Fibroblast of gingiva (primary cell): ENCODE measurements around the gene HNRNPH1.
"Not testable (repeated sequence)": the region's sequence is repeated elsewhere in the genome, so short reads cannot be mapped to it uniquely, and the experiment has no call there.

Experiments
- DNase-seq: peaks from one replicate; pipeline ENCODE4 v3.0.0-alpha.2; 2011; ENCODE audit warnings: low read depth

Gene HNRNPH1, protein sequence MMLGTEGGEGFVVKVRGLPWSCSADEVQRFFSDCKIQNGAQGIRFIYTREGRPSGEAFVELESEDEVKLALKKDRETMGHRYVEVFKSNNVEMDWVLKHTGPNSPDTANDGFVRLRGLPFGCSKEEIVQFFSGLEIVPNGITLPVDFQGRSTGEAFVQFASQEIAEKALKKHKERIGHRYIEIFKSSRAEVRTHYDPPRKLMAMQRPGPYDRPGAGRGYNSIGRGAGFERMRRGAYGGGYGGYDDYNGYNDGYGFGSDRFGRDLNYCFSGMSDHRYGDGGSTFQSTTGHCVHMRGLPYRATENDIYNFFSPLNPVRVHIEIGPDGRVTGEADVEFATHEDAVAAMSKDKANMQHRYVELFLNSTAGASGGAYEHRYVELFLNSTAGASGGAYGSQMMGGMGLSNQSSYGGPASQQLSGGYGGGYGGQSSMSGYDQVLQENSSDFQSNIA

DNA sequence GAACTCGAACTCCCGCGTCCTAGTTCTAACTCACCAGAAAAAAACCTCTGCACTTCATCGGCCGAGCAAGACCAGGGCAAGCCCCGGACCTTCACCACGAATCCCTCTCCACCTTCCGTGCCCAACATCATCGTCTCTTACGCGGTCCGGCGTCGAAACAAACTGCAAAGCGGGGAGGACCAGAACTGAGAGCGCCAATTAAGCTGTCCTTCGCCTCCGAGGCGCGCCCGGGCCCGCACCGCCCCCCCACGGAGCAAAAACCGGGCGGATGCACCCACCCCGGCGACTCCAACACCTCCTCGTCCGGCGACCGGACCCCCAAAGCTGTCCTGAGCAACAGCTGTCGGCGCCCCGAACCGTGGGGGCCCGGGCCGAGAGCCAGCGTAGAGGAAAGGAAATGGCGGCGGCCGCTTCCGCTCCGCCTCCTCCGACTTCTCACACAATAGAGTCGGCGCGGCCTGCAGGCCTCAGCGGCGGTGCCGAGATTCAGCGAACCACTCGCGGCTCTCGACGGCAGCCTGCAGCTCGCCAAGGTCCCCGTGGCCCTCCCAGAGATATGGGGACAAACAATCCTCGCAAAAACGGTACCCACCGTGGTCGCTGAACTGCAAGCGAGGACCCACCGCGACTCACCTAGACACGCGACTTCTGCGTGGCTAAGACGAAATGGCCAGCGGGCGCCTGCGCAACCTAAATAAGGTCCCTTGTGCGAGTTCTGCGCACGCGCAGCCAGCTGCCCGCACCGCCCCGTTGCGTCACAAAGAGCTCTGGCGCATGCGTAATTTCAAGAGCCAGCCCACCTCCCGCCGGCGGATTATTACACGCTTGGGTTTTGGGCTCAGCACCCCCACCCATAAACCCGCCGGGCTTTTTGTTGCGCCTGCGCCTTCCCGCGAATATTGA, at the start of gene HNRNPH1:
HNRNPH1 (minus strand) TSS at position 669 of the 903 bp plus-strand sequence; CDS start at position 131, 538 bp downstream.
- peak; percentile 98 for DNase-seq

DNA sequence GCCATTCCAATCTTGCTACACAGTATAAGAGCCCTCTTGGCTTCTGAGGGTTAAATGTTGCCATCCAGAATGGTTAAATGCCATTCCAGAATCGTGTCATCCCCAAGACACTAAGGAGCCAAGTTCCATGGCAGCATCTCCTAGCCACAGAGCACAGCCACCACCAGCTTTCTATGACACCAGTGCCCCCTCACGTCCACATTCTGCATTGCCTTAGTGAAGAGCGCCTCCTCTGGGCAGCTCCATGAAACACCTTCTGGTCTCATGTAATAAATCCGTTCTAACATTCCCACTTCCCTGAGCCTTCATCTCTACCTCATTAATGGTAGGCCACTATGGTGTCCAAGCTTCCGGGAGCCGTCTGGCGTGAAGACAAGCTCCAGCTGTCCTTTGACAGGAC, 44.9 kb upstream of the HNRNPH1 start:
- DNase-seq, result peak; percentile 36

DNA sequence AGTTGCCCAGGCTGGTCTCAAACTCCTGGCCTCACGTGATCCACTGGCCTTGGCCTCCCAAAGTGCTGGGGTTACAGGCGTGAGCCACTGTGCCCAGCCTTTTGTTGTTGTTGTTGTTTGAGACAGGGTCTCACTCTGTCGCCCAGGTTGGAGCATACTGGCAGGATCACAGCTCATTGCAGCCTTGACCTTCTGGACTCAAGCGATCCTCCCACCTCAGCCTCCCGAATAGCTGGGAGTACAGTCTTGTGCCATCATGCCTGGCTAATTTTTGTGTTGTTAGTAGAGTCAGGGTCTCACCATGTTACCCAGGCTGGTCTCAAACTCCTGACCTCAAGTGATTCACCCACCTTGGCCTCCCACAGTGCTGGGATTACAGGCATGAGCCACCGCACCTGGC, 38.2 kb upstream of the HNRNPH1 start:
- DNase-seq, result not testable (repeated sequence)

DNA sequence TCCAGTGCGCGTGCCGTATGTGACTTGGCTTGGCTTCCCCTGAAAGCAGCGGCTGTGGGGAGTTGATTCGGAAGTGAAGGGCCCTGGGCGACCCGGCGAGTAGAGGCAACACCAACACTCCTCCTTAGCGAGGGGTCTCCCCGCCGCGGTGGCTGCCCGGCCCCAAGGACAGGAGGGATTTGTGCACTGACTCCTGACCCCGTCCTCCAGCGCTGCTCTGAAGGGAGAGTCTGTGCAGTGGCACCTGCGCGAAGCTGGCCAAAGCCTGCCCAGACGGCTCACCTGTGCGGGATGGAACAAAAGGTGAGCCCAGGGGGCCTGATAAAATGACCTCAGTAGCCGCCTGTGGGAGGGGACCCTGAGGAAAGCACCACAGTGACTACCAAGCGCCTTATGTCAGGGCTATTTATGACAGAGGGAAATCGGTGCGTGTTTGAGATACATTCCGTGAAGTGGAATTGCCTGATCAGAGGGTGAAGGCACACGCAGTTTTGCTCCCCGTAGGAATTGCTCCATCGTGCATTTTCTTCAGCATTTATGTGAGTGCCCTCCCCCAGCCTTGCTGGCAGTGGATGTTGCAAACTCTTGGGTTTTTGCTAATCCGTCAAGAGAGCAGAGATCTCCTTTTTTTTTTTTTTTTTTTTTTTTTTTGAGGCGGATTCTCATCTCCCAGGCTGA, 34.8 kb upstream of the HNRNPH1 start:
- DNase-seq, result peak; percentile 57

DNA sequence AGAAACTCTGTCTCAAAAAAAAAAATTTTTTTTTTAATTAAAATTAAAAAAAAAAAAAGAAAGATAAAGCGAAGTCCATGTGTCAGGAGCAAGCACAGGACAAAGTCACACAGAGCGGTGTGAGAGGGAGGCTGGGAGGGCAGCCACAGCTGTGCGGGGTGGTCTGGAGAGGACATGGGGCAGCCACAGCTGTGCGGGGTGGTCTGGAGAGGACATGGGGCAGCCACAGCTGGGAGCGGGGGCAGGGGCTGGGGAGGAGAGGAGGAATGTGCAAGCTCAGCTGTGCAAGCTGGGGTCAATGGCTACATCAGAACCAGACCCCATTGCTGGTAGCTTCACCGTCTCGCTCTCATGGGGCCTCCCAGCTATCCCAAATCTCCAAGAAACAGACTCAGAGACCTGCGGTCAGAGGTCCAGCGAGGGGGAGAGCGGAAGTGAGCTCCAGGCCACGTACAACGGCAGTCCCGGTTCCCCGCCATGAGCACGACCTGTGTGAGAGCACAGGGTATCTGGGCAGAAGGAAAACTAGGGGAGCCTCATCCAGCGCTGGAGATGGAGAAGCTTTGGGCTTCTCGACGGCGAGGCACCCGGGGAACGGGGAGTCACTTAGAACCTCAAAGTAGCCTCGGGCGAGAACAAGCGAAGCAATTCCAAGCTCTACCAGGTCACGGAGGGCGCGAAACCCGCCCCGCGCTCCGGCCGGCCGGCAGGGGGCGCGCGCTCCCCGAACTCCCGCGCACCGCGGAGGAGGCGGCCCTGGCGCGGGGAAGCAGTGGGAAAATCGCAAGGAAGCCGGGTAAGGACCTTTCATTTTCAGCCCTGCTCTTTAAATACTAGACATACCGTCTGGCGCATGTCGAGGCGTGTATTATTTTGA, 34.1 kb upstream of the HNRNPH1 start:
- DNase-seq, result not testable (repeated sequence)

DNA sequence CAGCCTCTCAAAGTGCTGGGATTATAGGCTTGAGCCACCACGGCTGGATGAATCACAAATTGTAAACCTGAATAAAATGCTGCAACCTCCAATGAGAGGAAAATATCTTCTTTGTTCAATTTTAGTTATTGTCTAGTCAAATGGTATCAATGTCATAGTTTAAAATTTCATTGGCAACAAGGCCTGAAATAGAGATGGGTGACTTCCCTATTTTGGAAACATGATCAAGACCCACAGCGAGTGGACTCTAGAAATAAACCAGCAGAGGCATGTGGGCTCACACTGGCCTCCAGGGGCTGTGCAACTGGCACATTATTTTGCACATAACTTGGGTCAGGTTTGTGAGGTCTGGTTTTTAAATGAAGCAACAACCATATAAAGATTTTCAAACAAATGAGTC, 29.7 kb upstream of the HNRNPH1 start:
- not testable (repeated sequence) for DNase-seq

DNA sequence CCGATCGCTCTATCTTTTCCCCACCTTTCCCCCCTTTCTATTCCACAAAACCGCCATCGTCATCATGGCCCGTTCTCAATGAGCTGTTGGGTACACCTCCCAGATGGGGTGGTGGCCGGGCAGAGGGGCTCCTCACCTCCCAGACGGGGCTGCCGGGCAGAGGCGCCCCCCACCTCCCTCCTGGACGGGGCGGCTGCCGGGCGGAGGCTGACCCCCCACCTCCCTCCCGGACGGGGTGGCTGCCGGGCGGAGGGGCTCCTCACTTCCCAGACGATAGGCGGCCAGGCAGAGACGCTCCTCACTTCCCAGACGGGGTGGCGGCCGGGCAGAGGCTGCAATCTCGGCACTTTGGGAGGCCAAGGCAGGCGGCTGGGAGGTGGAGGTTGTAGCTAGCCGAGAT, 26.8 kb upstream of the HNRNPH1 start:
- DNase-seq, result not testable (repeated sequence)

DNA sequence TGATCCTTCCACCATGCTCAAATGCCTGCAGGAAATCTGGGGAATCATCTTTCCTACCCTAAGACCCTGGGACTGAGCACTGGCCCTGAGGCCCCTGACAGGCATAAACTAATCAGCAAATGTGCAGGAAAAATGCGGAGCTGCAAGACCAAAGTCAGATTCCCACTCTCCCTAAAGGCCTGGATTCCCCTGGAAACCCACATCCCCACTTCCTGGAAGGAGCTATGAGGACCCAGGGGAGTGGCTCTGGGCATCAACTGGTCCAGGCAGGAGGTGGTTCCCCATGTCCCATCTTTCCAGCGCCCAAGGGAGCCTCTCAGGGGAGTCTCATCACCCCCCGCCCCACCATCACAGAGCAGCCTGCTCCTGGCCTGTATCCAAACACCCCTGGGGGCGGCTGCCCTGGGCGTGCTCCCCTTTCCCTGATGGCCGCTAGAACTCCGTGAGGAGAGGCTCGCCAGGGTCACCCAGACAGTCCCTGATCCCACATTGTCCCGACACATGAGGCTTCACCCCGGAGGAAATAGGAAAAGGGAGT, 25.8 kb upstream of the HNRNPH1 start:
- not testable (repeated sequence) for DNase-seq

DNA sequence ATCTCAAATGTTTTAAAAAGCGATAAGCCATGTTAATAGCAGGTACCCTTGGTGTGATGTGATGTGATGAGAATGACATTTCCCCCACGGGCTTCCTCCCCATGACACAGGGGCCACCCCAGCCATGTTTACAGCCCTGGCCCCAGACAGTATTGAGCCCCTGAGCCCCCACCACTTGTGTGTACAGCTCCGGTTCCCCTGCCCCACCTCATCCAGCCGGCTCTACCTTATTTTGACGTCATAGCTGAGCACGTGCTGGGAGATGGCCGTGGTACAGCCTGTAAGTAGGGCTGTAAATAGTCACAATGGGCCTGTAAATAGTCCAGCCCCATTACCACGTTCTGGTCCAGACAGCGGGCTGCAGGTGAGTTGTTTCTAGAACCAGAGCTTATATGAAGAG, 24.9 kb upstream of the HNRNPH1 start:
- DNase-seq, result no peak

DNA sequence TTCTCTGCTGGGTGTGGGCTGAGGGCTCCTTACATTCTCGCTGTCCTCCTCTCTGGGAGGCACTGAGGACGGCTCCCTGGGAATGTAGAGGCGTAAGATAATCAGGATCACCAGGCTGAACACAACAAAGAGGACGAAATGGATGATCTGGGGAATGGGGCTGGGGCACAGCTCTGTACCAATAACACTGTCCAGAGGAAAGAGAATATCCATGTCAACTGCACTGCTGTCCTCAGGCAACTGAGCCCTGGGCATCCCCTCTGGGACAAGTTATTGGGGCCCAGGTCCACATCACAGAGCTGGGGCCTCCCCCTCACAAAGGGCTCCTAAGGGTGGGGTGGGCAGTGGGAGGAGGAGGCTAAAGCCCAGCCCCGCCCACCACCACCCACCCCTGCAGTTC, 21.3 kb upstream of the HNRNPH1 start:
- DNase-seq, result not testable (repeated sequence)

DNA sequence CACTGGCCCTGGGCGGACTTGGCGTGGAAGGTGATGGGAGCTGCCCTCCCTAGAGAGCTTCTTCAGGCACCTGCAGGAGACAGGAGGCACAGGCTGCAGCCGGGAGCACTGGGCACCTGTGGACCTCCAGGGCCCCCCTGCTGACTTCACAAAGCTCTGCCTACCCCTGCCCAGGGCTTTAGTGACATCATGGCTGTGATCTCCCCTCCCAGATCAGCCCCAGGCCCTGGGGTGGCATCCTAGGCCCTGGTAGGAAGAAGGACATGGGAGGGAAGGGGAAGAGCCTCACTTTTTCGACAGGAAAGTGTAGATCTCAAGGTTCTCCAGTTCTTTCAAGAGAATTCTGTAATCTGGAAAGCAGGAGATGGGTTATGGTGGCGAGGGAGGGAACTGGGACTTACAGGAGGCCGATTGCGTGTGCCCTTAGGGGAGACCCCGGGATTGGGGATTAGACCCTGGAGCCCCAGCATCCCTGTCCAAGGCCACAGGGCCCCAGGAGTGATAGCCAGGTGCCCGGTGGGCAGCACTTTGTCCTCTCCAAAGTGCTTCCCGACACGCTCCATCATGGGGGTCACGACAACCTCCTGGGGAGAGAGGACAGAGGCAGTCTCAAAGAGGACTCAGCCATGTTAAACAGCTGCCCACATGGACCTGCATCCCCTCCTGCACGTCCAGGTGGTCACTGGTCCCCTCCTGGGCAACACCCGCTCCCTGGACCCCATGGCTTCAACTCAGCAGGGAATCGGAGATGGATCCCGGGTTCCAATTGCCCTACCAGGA, 19.9 kb upstream of the HNRNPH1 start:
- not testable (repeated sequence) for DNase-seq

DNA sequence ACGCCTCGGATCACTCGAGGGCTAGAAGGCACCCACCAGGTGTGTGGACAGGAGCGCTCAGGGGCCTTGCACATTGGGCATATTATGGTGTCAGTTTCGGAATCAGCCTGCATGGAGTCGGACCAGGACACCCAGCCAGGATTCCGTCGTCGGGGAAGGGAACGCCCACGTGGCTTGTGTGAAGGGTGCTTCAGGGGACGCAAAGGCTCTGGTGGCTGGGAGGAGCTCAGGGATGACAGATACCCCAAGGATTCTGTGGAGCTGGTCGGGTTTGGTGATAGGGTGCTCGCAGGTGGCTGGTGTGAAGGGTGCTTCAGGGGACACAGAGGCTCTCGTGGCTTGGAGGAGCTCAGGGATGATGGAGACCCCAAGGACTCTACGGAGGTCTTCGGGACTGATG, 19.2 kb upstream of the HNRNPH1 start:
- not testable (repeated sequence) for DNase-seq

DNA sequence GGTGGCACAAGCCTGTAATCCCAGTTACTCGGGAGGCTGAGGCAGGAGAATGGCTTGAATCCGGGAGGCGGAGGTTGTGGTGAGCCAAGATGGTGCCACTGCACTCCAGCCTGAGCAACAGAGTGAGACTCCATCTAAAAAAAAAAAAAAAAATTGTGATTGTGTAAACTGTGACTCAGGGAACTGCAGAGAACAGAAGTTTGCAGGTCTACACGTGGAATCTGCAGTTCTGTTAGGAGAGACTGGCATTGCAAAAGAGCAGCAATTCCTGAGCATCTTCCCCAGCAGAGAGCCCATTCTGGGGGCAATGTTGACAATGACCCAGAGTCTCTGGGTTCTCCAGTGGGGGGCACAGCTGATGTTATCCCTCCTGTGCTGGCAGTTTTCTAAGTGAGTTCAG, 18.3 kb upstream of the HNRNPH1 start:
- not testable (repeated sequence) for DNase-seq

DNA sequence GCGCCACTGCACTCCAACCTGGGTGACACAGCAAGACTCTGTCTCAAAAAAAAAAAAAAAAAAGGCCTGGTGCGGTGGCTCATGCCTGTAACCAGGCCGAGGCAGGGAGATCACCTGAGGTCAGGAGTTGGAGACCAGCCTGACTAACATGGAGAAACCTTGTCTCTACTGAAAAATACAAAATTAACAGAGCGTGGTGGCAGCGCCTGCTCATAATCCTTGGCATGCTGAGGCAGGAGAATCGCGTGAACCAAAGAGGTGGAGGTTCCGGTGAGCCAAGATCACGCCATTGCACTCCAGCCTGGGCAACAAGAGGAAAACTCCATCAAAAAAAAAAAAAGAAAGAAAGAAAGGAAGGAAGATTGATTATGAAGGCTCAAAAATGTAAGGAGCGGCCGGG, 15.8 kb upstream of the HNRNPH1 start:
- DNase-seq, result not testable (repeated sequence)

DNA sequence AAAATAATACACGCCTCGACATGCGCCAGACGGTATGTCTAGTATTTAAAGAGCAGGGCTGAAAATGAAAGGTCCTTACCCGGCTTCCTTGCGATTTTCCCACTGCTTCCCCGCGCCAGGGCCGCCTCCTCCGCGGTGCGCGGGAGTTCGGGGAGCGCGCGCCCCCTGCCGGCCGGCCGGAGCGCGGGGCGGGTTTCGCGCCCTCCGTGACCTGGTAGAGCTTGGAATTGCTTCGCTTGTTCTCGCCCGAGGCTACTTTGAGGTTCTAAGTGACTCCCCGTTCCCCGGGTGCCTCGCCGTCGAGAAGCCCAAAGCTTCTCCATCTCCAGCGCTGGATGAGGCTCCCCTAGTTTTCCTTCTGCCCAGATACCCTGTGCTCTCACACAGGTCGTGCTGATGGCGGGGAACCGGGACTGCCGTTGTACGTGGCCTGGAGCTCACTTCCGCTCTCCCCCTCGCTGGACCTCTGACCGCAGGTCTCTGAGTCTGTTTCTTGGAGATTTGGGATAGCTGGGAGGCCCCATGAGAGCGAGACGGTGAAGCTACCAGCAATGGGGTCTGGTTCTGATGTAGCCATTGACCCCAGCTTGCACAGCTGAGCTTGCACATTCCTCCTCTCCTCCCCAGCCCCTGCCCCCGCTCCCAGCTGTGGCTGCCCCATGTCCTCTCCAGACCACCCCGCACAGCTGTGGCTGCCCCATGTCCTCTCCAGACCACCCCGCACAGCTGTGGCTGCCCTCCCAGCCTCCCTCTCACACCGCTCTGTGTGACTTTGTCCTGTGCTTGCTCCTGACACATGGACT, 11.1 kb upstream of the HNRNPH1 start:
- not testable (repeated sequence) for DNase-seq

DNA sequence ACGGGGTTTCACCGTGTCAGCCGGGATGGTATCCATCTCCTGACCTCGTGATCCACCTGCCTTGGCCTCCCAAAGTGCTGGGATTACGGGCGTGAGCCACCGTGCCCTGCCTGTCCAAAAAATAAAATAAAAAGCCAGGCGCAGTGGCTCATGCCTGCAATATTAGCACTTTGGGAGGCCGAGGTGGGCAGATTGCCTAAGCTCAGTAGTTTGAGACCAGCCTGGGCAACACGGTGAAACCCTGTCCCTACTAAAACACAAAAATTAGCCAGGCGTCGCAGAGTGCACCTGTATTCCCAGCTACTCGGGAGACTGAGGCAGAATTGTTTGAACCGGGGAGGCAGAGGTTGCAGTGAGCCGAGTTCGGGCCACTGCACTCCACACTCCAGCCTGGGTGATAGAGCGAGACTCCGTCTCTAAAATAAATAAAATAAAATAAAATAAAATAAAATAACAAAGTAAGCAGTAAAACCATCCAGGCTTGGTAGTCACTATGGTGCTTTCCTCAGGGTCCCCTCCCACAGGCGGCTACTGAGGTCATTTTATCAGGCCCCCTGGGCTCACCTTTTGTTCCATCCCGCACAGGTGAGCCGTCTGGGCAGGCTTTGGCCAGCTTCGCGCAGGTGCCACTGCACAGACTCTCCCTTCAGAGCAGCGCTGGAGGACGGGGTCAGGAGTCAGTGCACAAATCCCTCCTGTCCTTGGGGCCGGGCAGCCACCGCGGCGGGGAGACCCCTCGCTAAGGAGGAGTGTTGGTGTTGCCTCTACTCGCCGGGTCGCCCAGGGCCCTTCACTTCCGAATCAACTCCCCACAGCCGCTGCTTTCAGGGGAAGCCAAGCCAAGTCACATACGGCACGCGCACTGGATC, 10.3 kb upstream of the HNRNPH1 start:
- DNase-seq, result not testable (repeated sequence)

DNA sequence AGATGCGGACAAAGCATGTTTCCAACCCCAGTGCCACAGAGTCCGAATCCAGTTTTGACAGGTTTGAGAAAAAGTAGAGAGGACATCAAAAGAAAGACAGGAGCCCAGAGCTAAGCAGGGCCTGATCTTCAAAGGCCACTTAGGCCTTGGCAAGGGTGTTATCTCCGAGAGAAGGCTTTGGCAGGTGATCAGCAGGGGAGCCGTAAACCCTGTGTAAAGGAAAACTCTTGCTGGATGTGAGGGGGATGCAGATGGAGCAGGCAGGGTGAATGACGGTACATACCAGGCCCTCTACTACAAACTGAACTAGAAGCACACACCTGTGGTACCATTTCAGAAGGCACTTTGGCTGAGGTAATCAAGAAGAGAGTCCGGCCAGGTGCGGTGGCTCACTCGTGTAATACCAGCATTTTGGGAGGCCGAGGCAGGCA, 1.4 kb upstream of the HNRNPH1 start:
- DNase-seq, result no peak
